ENCODE measurements around the gene FAM13A.

The FAM13A gene

GRCh38 chr4:88809576-88810219 is 247.3 kb downstream of the FAM13A start:
- Histone ChIP-seq H3K27me3 (ENCODE audit: low read depth, low read length) (no peaks in the 10 kb centered on the region), H3K9me3 (ENCODE audit: control insufficient read depth in 1 of 2, low read length in 2 of 2) (no peaks in the 10 kb centered on the region), H3K27ac (ENCODE audit: low read length) (no peak overlapping the region), H3K4me3 (ENCODE audit: low read depth in 1 of 2, low read length in 2 of 2) (peak overlapping the region; percentile 9 to 36), H3K4me1 (ENCODE audit: control insufficient read depth in 1 of 2, insufficient read depth in 2 of 2, low read length in 2 of 2) (peaks cover 11 to 44% of the 10 kb centered on the region in 2 donors), H3K36me3 (ENCODE audit: control insufficient read depth in 1 of 2, insufficient read depth in 2 of 2, low read length in 2 of 2) (no peaks in the 10 kb centered on the region)

GRCh38 chr4:88809101-88809500 is 247.9 kb downstream of the FAM13A start:
- Histone ChIP-seq H3K27ac (ENCODE audit: low read length) (no peak overlapping the region), H3K27me3 (ENCODE audit: low read depth, low read length) (no peaks in the 10 kb centered on the region), H3K36me3 (ENCODE audit: control insufficient read depth in 1 of 2, insufficient read depth in 2 of 2, low read length in 2 of 2) (no peaks in the 10 kb centered on the region), H3K4me3 (ENCODE audit: low read depth in 1 of 2, low read length in 2 of 2) (peak overlapping the region in 1 of 2 donors; percentile 36), H3K9me3 (ENCODE audit: control insufficient read depth in 1 of 2, low read length in 2 of 2) (no peaks in the 10 kb centered on the region), H3K4me1 (ENCODE audit: control insufficient read depth in 1 of 2, insufficient read depth in 2 of 2, low read length in 2 of 2) (peaks cover 6 to 38% of the 10 kb centered on the region in 2 donors)

- H3K27ac ChIP-seq (ENCODE audit: low read length) = no peak overlapping the region
- peaks cover 4 to 37% of the 10 kb centered on the region in 2 donors for H3K4me1 ChIP-seq (ENCODE audit: control insufficient read depth in 1 of 2, insufficient read depth in 2 of 2, low read length in 2 of 2)
- no peaks in the 10 kb centered on the region for H3K36me3 ChIP-seq (ENCODE audit: control insufficient read depth in 1 of 2, insufficient read depth in 2 of 2, low read length in 2 of 2)
- H3K9me3 ChIP-seq (ENCODE audit: control insufficient read depth in 1 of 2, low read length in 2 of 2) = no peaks in the 10 kb centered on the region
- no peaks in the 10 kb centered on the region for H3K27me3 ChIP-seq (ENCODE audit: low read depth, low read length)
- no peak overlapping the region for H3K4me3 ChIP-seq (ENCODE audit: low read depth in 1 of 2, low read length in 2 of 2)
These were observed 249.5 kb downstream of the FAM13A start for GRCh38 chr4:88807499-88807898.

GRCh38 chr4:88804234-88804633 is 252.8 kb downstream of the FAM13A start:
- no peaks in the 10 kb centered on the region for H3K9me3 ChIP-seq (ENCODE audit: control insufficient read depth in 1 of 2, low read length in 2 of 2)
- H3K27ac ChIP-seq (ENCODE audit: low read length) = no peak overlapping the region

GRCh38 chr4:88803600-88804096 is 253.3 kb downstream of the FAM13A start:
- Histone ChIP-seq H3K4me3 (ENCODE audit: low read depth in 1 of 2, low read length in 2 of 2) (no peak overlapping the region), H3K27ac (ENCODE audit: low read length) (no peak overlapping the region), H3K9me3 (ENCODE audit: control insufficient read depth in 1 of 2, low read length in 2 of 2) (no peaks in the 10 kb centered on the region), H3K27me3 (ENCODE audit: low read depth, low read length) (no peaks in the 10 kb centered on the region), H3K4me1 (ENCODE audit: control insufficient read depth in 1 of 2, insufficient read depth in 2 of 2, low read length in 2 of 2) (peaks cover 5 to 14% of the 10 kb centered on the region in 2 donors), H3K36me3 (ENCODE audit: control insufficient read depth in 1 of 2, insufficient read depth in 2 of 2, low read length in 2 of 2) (peaks cover 6 to 8% of the 10 kb centered on the region in 2 donors)

More at GRCh38 chr4:88804234-88804633, 252.8 kb downstream of the FAM13A start:
- H3K4me1 ChIP-seq (ENCODE audit: control insufficient read depth in 1 of 2, insufficient read depth in 2 of 2, low read length in 2 of 2) = peaks cover 5 to 18% of the 10 kb centered on the region in 2 donors
- peaks cover 6 to 8% of the 10 kb centered on the region in 2 donors for H3K36me3 ChIP-seq (ENCODE audit: control insufficient read depth in 1 of 2, insufficient read depth in 2 of 2, low read length in 2 of 2)
- no peaks in the 10 kb centered on the region for H3K27me3 ChIP-seq (ENCODE audit: low read depth, low read length)
- no peak overlapping the region for H3K4me3 ChIP-seq (ENCODE audit: low read depth in 1 of 2, low read length in 2 of 2)

GRCh38 chr4:88802585-88803286 is 254.2 kb downstream of the FAM13A start:
- peaks cover 6 to 15% of the 10 kb centered on the region in 2 donors for H3K36me3 ChIP-seq (ENCODE audit: control insufficient read depth in 1 of 2, insufficient read depth in 2 of 2, low read length in 2 of 2)
- H3K27me3 ChIP-seq (ENCODE audit: low read depth, low read length) = no peaks in the 10 kb centered on the region
- H3K9me3 ChIP-seq (ENCODE audit: control insufficient read depth in 1 of 2, low read length in 2 of 2) = no peaks in the 10 kb centered on the region
- H3K4me1 ChIP-seq (ENCODE audit: control insufficient read depth in 1 of 2, insufficient read depth in 2 of 2, low read length in 2 of 2) = peaks cover 5 to 9% of the 10 kb centered on the region in 2 donors
- no peak overlapping the region for H3K4me3 ChIP-seq (ENCODE audit: low read depth in 1 of 2, low read length in 2 of 2)
- no peak overlapping the region for H3K27ac ChIP-seq (ENCODE audit: low read length)

- H3K4me1 ChIP-seq (ENCODE audit: control insufficient read depth in 1 of 2, insufficient read depth in 2 of 2, low read length in 2 of 2) = peaks cover 3 to 5% of the 10 kb centered on the region in 2 donors
- no peaks in the 10 kb centered on the region for H3K9me3 ChIP-seq (ENCODE audit: control insufficient read depth in 1 of 2, low read length in 2 of 2)
- H3K4me3 ChIP-seq (ENCODE audit: low read depth in 1 of 2, low read length in 2 of 2) = no peak overlapping the region
- peaks cover 6 to 15% of the 10 kb centered on the region in 2 donors for H3K36me3 ChIP-seq (ENCODE audit: control insufficient read depth in 1 of 2, insufficient read depth in 2 of 2, low read length in 2 of 2)
- no peak overlapping the region for H3K27ac ChIP-seq (ENCODE audit: low read length)
- H3K27me3 ChIP-seq (ENCODE audit: low read depth, low read length) = no peaks in the 10 kb centered on the region
These were observed 254.8 kb downstream of the FAM13A start for GRCh38 chr4:88802138-88802537.

- Histone ChIP-seq H3K36me3 (ENCODE audit: control insufficient read depth in 1 of 2, insufficient read depth in 2 of 2, low read length in 2 of 2) (peaks cover 6 to 15% of the 10 kb centered on the region in 2 donors), H3K27ac (ENCODE audit: low read length) (no peak overlapping the region), H3K27me3 (ENCODE audit: low read depth, low read length) (no peaks in the 10 kb centered on the region), H3K4me1 (ENCODE audit: control insufficient read depth in 1 of 2, insufficient read depth in 2 of 2, low read length in 2 of 2) (peaks cover 0 to 5% of the 10 kb centered on the region in 2 donors), H3K4me3 (ENCODE audit: low read depth in 1 of 2, low read length in 2 of 2) (no peak overlapping the region), H3K9me3 (ENCODE audit: control insufficient read depth in 1 of 2, low read length in 2 of 2) (no peaks in the 10 kb centered on the region)
These were observed 257.1 kb downstream of the FAM13A start for GRCh38 chr4:88799900-88800299.

- Histone ChIP-seq H3K9me3 (ENCODE audit: control insufficient read depth in 1 of 2, low read length in 2 of 2) (no peaks in the 10 kb centered on the region), H3K4me3 (ENCODE audit: low read depth in 1 of 2, low read length in 2 of 2) (no peak overlapping the region), H3K4me1 (ENCODE audit: control insufficient read depth in 1 of 2, insufficient read depth in 2 of 2, low read length in 2 of 2) (peaks cover 3 to 5% of the 10 kb centered on the region in 2 donors), H3K27ac (ENCODE audit: low read length) (no peak overlapping the region), H3K36me3 (ENCODE audit: control insufficient read depth in 1 of 2, insufficient read depth in 2 of 2, low read length in 2 of 2) (peaks cover 6 to 15% of the 10 kb centered on the region in 2 donors), H3K27me3 (ENCODE audit: low read depth, low read length) (no peaks in the 10 kb centered on the region)
These were observed 259.3 kb downstream of the FAM13A start for GRCh38 chr4:88797725-88798124.

GRCh38 chr4:88796545-88796944 is 260.4 kb downstream of the FAM13A start:
- H3K27ac ChIP-seq (ENCODE audit: low read length) = no peak overlapping the region
- H3K4me1 ChIP-seq (ENCODE audit: control insufficient read depth in 1 of 2, insufficient read depth in 2 of 2, low read length in 2 of 2) = peaks cover 4 to 5% of the 10 kb centered on the region in 2 donors
- H3K36me3 ChIP-seq (ENCODE audit: control insufficient read depth in 1 of 2, insufficient read depth in 2 of 2, low read length in 2 of 2) = peaks cover 5 to 15% of the 10 kb centered on the region in 2 donors
- no peak overlapping the region for H3K4me3 ChIP-seq (ENCODE audit: low read depth in 1 of 2, low read length in 2 of 2)
- H3K9me3 ChIP-seq (ENCODE audit: control insufficient read depth in 1 of 2, low read length in 2 of 2) = no peaks in the 10 kb centered on the region
- no peaks in the 10 kb centered on the region for H3K27me3 ChIP-seq (ENCODE audit: low read depth, low read length)

GRCh38 chr4:88794952-88795351 is 262.0 kb downstream of the FAM13A start:
- H3K9me3 ChIP-seq (ENCODE audit: control insufficient read depth in 1 of 2, low read length in 2 of 2) = no peaks in the 10 kb centered on the region
- peaks cover 5 to 19% of the 10 kb centered on the region in 2 donors for H3K36me3 ChIP-seq (ENCODE audit: control insufficient read depth in 1 of 2, insufficient read depth in 2 of 2, low read length in 2 of 2)
- no peak overlapping the region for H3K4me3 ChIP-seq (ENCODE audit: low read depth in 1 of 2, low read length in 2 of 2)
- H3K4me1 ChIP-seq (ENCODE audit: control insufficient read depth in 1 of 2, insufficient read depth in 2 of 2, low read length in 2 of 2) = peaks cover 0 to 4% of the 10 kb centered on the region in 2 donors
- no peaks in the 10 kb centered on the region for H3K27me3 ChIP-seq (ENCODE audit: low read depth, low read length)
- H3K27ac ChIP-seq (ENCODE audit: low read length) = no peak overlapping the region
